Fibroblast of peridontal ligament (primary cell): ENCODE measurements around the gene PEPD.

Source experiments
- DNase-seq: peaks from one replicate; pipeline ENCODE4 v3.0.0-alpha.2; 2010; ENCODE audit errors: extremely low read depth

Gene PEPD

DNA sequence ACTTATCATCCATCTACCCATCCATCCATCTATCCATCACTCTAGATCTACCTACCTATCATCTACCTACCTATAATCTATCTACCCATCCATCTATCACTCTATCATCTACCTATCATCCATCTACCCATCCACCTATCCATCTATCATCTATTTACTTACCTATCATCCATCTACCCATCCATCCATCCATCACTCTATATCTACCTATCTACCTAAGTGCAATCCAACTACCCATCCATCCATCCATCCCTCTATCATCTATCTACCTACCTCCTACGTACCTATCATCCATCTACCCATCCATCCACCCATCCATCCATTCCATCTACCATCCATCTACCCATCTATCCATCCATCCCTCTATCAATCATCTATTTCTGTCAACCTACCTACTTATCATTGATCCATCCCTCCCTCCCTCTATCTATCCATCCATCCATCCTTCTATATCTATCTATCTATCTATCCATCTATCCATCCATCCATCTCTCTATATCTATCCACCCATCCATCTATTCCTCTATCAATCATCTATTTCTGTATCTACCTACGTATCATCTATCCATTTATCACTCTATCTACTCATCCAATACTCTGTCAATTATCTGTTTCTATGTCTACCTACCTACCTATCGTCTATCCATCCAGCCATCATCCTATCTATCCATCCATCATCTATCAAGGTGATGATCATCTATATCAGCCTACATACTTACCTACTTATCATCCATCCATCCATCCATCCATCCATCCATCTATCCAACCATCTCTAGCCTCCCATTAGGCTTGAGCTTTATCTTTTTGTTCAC is 99.0 kb downstream of the PEPD start:
- no peak for DNase-seq

DNA sequence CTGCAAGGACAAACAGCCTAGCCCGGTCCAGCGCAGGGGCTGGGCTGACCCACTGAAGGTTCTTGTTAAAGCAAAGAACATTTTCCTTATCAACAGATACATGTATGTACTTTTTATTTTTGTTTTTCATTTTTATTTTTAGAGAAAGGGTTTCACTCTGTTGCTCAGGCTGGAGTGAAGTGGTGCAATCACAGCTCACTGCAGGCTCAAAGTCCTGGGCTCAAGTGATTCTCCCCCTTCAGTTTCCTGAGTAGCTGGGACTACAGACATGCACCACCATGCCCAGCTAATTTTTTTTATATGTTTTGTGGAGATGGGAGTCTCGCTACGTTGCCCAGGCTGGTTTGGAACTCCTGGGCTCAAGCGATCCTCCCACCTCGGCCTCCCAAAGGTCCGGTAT is 100.2 kb downstream of the PEPD start:
- no peak for DNase-seq

DNA sequence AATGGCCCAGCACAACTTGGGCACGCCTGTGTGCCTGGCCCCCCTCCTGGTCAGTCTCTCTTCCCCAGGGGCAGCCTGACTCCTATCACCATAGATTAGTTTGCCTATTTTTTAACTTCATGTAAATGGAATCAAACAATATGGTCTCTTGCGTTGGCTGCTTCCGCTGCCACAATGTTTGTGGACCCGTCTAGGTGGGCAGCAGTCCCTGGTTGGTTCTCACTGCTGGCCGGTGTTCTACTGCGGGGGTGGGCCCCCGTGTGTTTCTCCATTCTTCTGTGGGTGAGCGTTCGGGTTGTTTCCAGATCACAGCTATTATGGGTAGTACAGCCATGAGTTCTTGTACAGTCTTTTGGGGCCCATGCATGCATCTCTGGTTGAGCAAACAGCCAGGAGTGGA is 100.8 kb downstream of the PEPD start:
- no peak for DNase-seq

DNA sequence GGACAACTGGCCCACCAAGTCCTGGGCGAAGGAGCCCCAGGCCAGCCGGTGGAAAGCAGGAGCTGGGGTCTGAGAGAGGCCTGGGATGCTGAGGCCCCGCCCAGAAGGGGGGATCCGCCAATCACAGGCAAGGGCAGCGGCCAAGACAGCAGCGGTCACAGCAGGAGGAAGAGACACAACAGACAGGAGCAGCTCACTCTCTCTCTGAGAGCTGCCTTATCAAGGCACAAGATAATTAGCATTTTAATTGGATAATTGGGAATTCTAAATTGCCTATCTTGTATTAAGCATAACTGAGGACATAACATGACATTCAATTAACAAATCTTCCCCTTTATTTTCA is 101.8 kb downstream of the PEPD start:
- no peak for DNase-seq

DNA sequence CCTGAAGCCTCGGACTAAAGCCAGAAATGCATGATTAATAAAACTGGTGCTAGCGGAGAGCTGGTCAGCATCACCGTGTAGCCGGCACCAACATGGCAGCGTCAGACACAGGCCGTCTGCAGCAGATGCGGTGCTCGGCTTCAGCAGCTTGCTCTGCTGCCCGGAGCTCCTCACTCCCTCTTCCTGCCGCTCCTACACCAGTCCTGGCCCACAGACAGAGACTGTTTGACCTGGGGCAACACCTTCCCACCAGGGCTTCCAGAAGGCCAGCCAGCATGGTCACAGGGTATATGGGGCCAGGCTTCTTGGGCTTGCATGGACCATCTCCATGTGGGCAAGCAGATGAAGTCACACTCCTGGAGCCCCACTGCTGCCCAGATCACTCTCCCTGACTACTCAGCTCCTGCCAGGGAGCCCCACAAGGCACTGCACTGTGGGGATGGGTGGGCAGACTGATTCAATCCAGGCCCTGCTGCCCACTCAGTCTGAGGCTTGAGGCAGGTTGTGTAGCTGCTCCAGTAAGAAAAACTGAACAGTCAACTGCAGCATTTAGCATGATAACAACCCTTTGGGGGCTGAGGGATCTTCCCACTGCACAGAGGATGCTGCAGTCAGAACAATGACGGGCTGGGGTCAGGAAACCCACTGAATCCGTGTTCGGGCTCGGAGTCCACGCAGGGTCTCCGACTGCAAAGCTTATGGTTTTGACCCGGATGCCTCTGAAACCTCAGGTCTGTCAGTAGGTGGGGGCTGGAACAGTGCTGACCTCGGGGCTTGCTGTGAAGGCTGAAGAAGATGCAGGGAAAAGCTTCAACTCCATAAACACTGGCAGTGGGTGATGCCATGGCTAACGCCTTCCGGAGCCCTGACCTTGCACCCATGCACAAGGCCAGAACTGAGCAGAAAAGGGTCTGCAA is 102.5 kb downstream of the PEPD start:
- DNase-seq: no peak

DNA sequence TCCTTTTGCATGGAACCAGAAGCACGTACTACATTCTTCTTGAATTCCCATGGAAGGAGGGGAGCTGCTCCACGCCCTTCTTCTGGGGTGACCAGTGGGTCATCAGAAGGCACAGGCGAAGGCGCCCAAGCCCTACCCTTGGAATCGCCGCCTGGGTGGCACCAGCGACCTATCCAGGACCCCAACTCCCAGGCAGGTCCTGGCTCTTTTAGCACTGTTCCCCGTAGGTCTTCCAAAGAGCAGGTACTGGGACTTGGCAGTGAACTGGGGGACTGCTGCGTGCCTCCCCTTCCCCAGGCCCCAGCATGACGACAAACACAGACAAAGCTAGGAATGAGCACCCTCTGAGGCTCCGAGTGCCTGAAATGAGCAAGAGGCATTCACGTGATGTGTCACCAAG is 103.1 kb downstream of the PEPD start:
- DNase-seq: no peak

DNA sequence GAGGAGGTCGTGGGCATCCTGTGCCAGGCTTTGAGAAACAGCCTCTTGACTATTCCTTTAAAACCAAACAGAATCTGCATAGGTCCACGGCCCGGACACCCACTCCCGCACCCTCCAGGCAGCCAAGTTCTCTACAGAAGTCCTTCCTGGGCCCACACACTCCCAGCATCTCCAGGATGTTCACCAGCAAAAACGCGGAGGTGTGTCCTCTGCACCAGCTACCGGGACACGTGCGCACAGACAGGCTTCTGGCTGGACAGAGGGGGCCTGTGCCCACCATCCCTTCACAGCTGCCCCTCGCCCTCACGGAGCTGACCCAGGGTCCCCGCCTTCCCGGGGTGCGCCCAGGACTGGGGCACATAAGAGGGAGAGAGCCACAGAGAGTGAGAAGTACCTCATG is 103.8 kb downstream of the PEPD start:
- DNase-seq: no peak

DNA sequence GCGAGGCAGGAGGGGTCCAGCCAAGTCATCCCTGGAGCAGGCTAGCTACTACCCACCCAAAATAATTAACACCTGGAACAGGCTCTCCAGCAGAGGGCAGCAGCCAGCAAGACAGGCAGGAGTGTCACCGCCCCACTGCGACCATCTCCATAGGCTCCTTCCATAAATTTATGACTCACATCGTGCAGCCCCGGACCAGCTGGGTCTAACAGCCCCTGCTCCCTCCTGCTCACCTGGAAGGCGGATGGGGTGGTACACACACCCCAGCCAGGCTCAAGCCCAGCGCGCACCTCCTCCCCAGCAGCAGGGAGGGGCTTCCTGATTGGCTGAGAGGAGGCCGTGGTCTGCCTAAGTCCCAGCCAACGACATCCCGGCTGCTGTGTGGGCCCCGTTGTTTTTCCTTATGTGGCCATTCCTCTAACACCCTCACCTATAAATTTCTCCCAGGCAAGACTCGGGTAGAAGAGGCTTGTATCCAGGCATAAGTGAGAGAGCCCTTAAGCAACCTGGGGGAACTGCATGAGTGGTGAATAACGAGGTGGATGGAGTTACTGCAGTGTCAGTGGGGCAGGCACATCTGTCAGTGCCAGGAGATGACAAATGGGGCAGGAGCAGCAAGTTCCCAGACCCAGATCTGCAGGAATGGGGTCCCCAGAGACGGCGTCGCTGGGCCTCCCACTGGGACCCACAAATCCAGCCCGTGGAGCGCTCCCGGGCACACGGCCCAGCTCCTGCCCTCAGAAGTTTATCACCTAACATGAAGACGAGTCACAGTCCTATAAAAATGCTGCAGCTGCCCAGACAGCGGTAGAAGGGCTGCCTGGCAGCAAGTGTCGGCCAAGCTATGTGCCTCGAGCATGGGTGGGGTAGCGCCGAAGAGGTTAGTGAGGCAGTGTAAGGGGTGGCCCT is 105.0 kb downstream of the PEPD start:
- peak; percentile 46 for DNase-seq

DNA sequence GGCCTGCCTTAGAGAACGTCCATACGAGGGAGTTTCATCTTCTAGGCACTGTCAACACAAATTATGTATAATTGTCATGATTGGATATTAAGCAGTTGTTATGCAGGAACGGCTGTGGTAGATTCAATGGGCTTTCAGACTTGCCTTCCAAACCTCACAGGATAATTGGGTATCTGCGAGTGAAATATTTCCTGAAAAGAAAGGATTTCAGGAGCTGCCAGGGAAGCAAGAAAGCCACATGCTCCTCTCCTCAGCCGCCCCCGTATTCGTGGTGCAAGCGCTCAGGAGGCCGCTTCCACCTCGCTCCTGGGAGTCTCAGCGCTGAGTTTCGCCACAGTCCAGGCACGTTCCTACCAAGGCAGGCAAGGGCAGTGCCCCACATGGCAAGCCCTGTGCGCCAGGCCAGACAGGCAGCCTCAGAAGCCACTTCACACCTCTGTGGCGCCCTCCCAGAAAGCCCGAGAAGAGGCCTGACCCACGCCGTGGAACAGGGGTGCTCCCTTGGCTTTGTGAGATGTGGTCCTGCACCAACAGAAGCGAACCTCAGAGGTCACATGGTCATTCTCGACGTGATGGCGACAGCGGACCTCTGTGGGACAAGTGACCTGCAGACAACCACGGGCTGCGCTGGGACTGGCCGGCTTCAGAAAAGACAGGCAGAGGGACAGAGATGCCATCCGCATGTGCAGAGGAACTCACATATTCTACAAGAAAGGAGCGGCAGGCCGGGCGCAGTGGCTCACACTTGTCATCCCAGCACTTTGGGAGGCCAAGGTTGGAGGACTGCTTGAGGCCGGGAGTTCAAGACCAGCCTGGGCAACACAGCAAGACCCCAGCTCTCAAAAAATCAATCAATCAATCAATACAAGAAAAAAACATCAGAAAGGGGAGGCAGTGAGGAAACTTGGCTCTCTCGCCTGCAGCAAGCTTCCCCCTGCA is 106.7 kb downstream of the PEPD start:
- DNase-seq: no peak

DNA sequence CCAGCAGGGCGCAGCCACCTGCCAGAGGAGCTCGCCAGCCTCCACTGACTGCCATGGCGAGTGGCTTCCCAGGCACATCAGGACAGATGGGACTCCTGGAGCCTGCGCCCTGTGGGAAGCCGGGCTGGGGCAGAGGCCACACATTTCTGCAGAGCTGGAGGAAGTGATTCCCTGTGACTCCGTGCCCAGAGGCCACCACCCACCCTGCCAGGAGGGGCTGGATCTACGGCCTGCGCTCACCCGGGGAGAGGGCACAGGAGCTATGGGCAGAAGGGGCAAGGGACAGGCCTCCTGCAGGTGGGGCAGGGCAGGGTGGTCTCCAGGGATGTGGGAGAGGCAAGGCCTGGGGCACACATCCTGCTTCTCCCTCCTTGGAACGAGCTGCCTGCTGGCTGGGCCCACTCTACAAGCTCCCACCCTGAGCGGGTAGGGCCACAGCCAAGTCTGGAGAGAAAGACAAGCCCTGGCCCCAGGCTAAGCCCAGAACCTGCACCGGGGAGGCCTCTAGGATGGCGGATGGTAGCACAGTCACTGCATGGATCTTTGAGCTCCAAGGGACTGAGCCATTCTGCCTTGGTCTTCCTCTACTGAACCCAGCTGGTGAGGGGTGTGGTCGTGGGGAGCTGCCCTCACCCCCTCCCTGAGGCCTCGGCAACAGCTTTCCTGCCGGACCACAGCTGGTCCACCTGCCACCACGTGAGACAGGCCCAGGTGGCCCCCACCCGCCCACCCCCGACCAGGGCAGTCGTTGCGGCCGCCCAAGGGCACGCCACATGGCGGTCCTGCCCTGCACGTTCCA is 107.5 kb downstream of the PEPD start:
- no peak for DNase-seq

DNA sequence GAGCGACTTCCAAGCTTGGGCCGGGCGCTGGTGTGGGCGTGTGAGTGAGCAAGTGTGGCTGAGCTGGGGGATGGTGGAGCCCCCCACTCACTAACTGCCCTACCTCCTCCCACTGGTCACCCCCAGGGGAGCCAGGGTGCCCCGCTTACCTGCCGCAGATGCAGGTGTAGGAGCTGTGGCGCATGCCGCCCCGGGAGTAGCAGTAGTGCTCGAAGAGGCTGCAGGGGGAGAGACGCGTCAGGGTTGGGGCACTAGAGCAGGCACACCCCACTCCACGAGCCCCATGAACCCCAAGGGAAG is 108.2 kb downstream of the PEPD start:
- DNase-seq: no peak

DNA sequence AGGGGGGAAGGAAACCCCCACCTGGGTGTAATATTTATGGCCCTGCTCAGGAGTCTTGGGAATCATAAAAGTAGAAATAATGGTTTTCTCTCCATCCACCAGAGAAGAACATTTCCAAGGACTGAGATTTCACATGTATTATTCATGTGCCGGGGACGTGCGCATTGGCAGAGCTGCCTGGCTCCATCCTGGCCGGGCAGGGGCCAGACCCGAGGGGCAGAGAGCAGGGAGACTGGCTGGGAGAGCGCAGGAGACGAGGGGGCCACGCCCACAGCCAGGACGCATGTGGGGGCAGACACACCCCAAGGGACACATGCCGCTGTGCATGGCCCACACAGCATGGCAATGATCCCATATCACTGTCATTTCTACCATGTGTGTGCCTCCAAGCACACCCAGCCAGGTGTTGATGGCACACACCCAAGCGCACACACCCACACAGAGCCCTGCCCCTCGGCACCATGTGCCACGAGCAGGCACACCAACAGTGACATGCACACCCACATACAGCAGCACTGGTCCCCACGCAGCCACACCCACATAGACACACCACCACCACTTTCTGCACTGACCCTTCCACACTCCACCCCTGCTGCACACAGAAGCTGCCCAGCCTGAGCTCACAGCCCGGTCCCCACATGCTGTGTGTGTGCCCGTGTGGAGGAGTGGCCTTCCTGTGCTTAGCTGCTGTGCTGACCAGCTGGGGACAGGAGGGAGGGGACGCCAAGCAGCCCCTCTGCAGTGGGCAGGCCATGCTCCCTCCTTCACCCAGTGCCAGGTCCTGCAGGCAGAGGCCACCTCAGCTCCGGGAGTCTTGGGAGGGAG is 108.8 kb downstream of the PEPD start:
- no peak for DNase-seq

DNA sequence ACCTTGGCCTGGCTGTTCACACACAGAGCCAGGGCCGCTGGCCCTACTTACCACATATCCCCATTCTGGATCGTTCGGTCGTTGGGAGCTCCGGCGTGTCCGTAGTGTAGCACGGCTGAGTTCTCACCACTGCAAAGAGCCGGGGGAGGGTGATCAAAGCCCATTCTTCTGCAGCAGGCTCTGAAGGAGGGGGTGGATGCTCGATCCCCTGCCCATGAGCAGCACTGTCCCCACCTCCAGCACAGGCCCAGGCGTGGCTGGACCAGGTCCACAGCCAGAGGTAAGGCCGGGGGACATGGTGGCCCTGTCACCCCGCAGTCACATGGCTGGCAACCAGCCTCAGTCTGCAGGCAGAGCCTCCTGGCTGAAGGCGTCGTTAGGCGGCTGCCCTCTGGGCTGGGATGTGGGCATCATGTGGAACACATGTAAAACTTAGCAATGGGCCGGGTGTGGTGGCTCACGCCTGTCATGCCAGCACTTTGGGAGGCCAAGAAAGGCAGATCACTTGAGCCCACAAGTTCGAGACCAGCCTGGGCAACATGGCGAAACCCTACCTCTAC is 109.9 kb downstream of the PEPD start:
- no peak for DNase-seq

DNA sequence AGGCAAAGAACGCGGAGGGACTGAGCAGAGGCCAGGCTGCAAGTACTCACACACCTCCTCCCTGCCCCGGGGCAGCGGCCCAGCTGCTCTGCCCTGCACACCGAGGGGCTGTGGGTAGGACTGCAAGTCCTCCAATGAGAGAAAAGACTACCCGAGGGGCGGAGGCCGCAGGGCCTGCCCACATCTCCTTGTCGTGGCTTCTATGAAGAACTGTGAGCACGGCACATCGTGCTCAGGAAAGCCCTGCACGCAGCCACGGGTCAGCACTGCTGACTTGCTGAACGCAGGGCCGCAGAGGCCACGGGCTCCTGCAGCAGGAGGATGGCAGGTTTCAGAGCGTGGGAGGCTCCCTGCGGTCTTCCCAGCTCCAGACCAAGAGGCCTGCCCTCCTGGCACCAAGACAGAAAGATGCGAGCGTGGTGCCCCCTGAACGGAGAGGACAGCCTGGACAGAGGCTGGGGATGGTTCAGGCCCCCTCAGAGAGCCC is 110.6 kb downstream of the PEPD start:
- no peak for DNase-seq

DNA sequence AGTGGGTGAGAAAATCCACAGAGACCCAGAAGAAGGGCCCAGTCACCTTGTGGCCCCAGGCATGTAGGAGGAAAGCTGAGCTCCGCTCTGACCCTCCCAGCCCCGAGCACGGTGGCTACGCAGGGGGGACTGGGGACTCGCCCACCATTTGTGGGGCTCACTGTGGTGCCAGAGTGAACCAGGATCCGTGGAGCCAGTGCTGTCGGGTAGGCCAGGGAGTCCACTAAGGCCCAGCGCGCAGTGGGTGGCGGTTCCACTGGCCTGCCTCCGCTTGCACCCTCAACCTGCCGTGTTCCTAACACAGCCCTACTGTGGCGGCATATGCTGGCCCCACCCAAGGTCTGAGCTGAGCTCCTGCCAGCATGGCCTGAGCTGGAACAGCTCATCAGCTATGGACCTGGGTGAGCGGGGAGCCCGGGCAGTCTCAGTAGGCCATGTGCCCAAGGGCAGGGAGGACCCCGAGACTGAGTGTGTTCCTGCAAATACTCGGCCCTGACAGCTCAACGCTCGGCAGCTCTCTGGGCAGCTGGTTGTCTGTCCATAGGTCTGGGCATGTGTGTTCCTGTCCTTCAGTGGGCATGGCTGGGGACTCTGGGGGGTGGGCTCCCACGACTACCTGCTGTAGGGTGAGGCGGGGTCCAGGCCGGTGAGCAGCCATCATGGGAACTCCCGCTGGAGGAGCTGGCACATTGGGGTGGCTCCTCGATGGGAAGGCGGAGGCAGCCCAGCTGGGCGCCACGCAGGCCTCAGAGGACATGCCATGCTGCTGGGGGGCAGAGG is 111.5 kb downstream of the PEPD start:
- DNase-seq: no peak

DNA sequence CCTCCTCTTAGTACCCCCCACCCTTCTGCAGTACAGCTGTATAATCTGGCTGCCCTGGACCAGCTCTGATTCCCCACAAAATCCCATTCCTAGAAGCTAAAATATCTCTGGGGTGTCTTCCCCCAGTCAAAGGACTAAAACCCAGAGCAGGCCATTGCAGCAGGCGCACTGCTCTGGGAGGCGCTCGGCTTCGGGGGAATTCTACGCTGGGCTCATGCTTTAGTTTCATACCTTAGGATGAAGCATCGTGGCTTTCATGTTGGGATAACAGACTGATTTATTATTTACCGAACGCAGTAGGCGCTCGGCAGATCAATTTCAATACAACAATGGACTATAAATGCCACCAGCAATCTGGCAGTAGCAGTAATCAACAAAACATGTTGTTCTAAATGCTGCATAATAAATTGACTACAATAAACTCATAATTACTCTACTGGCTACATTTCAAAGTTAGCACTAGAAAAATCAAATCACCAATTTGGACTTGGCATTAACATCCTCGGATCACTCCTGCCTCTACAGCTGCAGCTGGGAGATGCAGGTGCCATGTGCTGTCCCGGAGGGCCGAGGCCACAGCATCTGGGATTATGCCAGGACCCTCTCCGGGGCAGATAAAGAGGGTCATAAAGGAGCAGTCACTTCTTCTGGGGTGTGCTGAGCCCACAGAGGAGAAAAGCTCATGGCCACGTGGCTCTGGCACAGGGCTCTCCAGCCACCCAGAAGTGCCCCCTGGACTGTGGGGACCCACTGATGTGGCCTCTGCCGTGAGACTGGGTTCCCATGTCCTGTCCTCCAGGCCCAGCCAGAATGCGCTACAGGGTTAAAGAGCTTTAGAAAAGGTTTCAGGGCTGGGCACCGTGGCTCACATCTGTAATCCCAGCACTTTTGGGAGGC is 112.8 kb downstream of the PEPD start:
- no peak for DNase-seq

DNA sequence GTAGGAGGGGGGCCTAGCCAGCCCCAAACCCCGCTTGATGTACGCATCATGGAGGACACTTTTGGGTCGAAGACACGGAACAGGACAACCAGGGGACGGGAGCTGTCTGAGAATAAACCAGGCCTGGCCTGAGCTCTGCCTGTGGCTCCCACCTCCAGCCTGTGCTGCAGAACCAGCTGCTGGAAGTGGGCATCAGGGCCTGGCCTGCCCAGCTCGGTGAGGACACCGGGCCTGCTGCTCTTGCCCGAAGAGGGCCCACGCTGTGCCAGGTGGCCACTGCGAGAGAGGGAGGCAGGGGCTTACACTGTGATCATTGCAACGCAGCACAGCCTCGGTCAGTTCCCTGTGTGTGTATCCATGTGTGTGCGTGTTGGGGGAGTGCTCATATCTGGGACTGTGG is 113.5 kb downstream of the PEPD start:
- DNase-seq: no peak
